SU-DHL-6 (cell line): ENCODE measurements around the gene CFAP20DC.

Experiments
- EZH2phosphoT487 ChIP-seq: fragments of 200-600 bp; sonication (generic), shearing (Covaris generic); conservative IDR thresholded peaks from 2 replicates; pipeline ENCODE4 v1.6.1; 2018; ENCODE audit warnings: mild to moderate bottlenecking, antibody characterized with exemption, low read length, moderate library complexity, mixed read lengths
- TF ChIP-seq, protein P1 (sequence below): fragments of 200-600 bp; sonication (generic); IDR thresholded peaks from one replicate; pipeline ENCODE4 v1.5.1; 2017; ENCODE audit warnings: antibody characterized with exemption, mild to moderate bottlenecking, low read length, moderate library complexity; ENCODE audit not compliant: insufficient read depth, poor library complexity, severe bottlenecking

DNA sequence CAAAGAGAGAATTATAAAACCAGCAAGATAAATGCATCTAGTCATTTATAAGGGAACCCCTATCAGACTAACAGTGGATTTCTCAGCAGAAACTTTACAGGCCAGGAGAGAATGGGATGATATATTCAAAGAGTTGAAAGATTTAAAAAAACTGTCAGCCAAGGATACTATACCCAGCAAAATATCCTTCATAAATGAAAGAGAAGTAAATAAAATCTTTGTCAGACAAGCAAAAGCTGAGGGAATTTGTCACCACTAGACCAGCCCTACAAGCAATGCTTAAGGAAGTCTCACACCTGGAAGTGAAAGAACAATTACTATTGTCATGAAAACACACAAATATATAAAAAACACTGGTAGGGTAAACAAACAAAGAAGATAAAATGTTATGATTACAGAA, 269.9 kb downstream of the CFAP20DC start:
- TF ChIP-seq, protein P1, sequence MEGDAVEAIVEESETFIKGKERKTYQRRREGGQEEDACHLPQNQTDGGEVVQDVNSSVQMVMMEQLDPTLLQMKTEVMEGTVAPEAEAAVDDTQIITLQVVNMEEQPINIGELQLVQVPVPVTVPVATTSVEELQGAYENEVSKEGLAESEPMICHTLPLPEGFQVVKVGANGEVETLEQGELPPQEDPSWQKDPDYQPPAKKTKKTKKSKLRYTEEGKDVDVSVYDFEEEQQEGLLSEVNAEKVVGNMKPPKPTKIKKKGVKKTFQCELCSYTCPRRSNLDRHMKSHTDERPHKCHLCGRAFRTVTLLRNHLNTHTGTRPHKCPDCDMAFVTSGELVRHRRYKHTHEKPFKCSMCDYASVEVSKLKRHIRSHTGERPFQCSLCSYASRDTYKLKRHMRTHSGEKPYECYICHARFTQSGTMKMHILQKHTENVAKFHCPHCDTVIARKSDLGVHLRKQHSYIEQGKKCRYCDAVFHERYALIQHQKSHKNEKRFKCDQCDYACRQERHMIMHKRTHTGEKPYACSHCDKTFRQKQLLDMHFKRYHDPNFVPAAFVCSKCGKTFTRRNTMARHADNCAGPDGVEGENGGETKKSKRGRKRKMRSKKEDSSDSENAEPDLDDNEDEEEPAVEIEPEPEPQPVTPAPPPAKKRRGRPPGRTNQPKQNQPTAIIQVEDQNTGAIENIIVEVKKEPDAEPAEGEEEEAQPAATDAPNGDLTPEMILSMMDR: no peak
- no peak for TF ChIP-seq EZH2phosphoT487
